Measurements from ENCODE around the gene SCML2.
A peak's percentile ranks its signal among the peaks of the same experiment; 100 is the strongest.
"Not testable (repeated sequence)": the region's sequence is repeated elsewhere in the genome, so short reads cannot be mapped to it uniquely, and the experiment has no call there.

Gene SCML2

GRCh38 chrX:18354369-18355223 lies at the start of gene SCML2:
Gene SCML2, minus strand, starts transcription at chrX:18354688. Its CDS starts 20,617 bp downstream, at chrX:18334071.
- DNase-seq (ENCODE audit: low read depth, low spot score): no peak

GRCh38 chrX:18401848-18402213 lies 47.3 kb upstream of the SCML2 start:
- DNase-seq (ENCODE audit: low read depth, low spot score): no peak

- no peak for DNase-seq (ENCODE audit: low read depth, low spot score)
Measured at GRCh38 chrX:18394477-18394876, 40.0 kb upstream of the SCML2 start.

GRCh38 chrX:18390941-18391538 lies 36.6 kb upstream of the SCML2 start:
- DNase-seq (ENCODE audit: low read depth, low spot score): peak; percentile 32

- no peak for DNase-seq (ENCODE audit: low read depth, low spot score)
Measured at GRCh38 chrX:18389966-18390365, 35.5 kb upstream of the SCML2 start.

GRCh38 chrX:18377796-18378195 lies 23.3 kb upstream of the SCML2 start:
- DNase-seq (ENCODE audit: low read depth, low spot score): no peak

- not testable (repeated sequence) for DNase-seq (ENCODE audit: low read depth, low spot score)
Measured at GRCh38 chrX:18375131-18375805, 20.8 kb upstream of the SCML2 start.

- DNase-seq (ENCODE audit: low read depth, low spot score): not testable (repeated sequence)
Measured at GRCh38 chrX:18369096-18369495, 14.6 kb upstream of the SCML2 start.

- DNase-seq (ENCODE audit: low read depth, low spot score): no peak
Measured at GRCh38 chrX:18368402-18368801, 13.9 kb upstream of the SCML2 start.

- DNase-seq (ENCODE audit: low read depth, low spot score): no peak
Measured at GRCh38 chrX:18360867-18361266, 6.4 kb upstream of the SCML2 start.

- no peak for DNase-seq (ENCODE audit: low read depth, low spot score)
Measured at GRCh38 chrX:18353931-18354368, 538 bp downstream of the SCML2 start.

- DNase-seq (ENCODE audit: low read depth, low spot score): no peak
Measured at GRCh38 chrX:18351784-18352183, 2.7 kb downstream of the SCML2 start.

GRCh38 chrX:18348047-18348446 lies 6.4 kb downstream of the SCML2 start:
- no peak for DNase-seq (ENCODE audit: low read depth, low spot score)

- no peak for DNase-seq (ENCODE audit: low read depth, low spot score)
Measured at GRCh38 chrX:18309401-18309800, 45.1 kb downstream of the SCML2 start.

- no peak for DNase-seq (ENCODE audit: low read depth, low spot score)
Measured at GRCh38 chrX:18297251-18297650, 57.2 kb downstream of the SCML2 start.

GRCh38 chrX:18294893-18295292 lies 59.6 kb downstream of the SCML2 start:
- no peak for DNase-seq (ENCODE audit: low read depth, low spot score)

- DNase-seq (ENCODE audit: low read depth, low spot score): peak; percentile 21
Measured at GRCh38 chrX:18291006-18291545, 63.4 kb downstream of the SCML2 start.

- DNase-seq (ENCODE audit: low read depth, low spot score): no peak
Measured at GRCh38 chrX:18290200-18290599, 64.3 kb downstream of the SCML2 start.

GRCh38 chrX:18288716-18289115 lies 65.8 kb downstream of the SCML2 start:
- DNase-seq (ENCODE audit: low read depth, low spot score): no peak

- DNase-seq (ENCODE audit: low read depth, low spot score): no peak
Measured at GRCh38 chrX:18286322-18286831, 68.1 kb downstream of the SCML2 start.

GRCh38 chrX:18278449-18278848 lies 76.0 kb downstream of the SCML2 start:
- no peak for DNase-seq (ENCODE audit: low read depth, low spot score)

- DNase-seq (ENCODE audit: low read depth, low spot score): no peak
Measured at GRCh38 chrX:18272222-18272621, 82.3 kb downstream of the SCML2 start.

Measured in smooth muscle cell of the brain vasculature (primary cell).